ENCODE results near the gene CIAO2B.
A peak's percentile ranks its signal among the peaks of the same experiment; 100 is the strongest.
"Not testable (repeated sequence)": the region's sequence is repeated elsewhere in the genome, so short reads cannot be mapped to it uniquely, and the experiment has no call there.

The CIAO2B gene

GRCh38 chr16:66899310-66899944 is 34.8 kb downstream of the CIAO2B start:
- no peaks in the 10 kb centered on the region for H3K36me3 ChIP-seq (ENCODE audit: control insufficient read depth in 1 of 2, insufficient read depth in 2 of 2, low read length in 2 of 2)
- H3K27ac ChIP-seq (ENCODE audit: low read length): peak overlapping the region; percentile 85
- no peaks in the 10 kb centered on the region for H3K27me3 ChIP-seq (ENCODE audit: low read depth, low read length)
- no peaks in the 10 kb centered on the region for H3K9me3 ChIP-seq (ENCODE audit: control insufficient read depth in 1 of 2, low read length in 2 of 2)
- H3K4me3 ChIP-seq (ENCODE audit: low read depth in 1 of 2, low read length in 2 of 2): peak overlapping the region in 1 of 2 donors; percentile 16
- H3K4me1 ChIP-seq (ENCODE audit: control insufficient read depth in 1 of 2, insufficient read depth in 2 of 2, low read length in 2 of 2): peaks cover 20 to 56% of the 10 kb centered on the region in 2 donors

GRCh38 chr16:66898933-66899309 is 35.3 kb downstream of the CIAO2B start:
- Histone ChIP-seq H3K4me1 (ENCODE audit: control insufficient read depth in 1 of 2, insufficient read depth in 2 of 2, low read length in 2 of 2) (peaks cover 20 to 52% of the 10 kb centered on the region in 2 donors), H3K36me3 (ENCODE audit: control insufficient read depth in 1 of 2, insufficient read depth in 2 of 2, low read length in 2 of 2) (no peaks in the 10 kb centered on the region), H3K4me3 (ENCODE audit: low read depth in 1 of 2, low read length in 2 of 2) (no peak overlapping the region)

GRCh38 chr16:66898207-66898606 is 36.0 kb downstream of the CIAO2B start:
- H3K9me3 ChIP-seq (ENCODE audit: control insufficient read depth in 1 of 2, low read length in 2 of 2): no peaks in the 10 kb centered on the region
- no peak overlapping the region for H3K4me3 ChIP-seq (ENCODE audit: low read depth in 1 of 2, low read length in 2 of 2)
- H3K27me3 ChIP-seq (ENCODE audit: low read depth, low read length): no peaks in the 10 kb centered on the region
- H3K36me3 ChIP-seq (ENCODE audit: control insufficient read depth in 1 of 2, insufficient read depth in 2 of 2, low read length in 2 of 2): no peaks in the 10 kb centered on the region
- peaks cover 20 to 45% of the 10 kb centered on the region in 2 donors for H3K4me1 ChIP-seq (ENCODE audit: control insufficient read depth in 1 of 2, insufficient read depth in 2 of 2, low read length in 2 of 2)
- H3K27ac ChIP-seq (ENCODE audit: low read length): no peak overlapping the region

More at GRCh38 chr16:66898933-66899309, 35.3 kb downstream of the CIAO2B start:
- Histone ChIP-seq H3K9me3 (ENCODE audit: control insufficient read depth in 1 of 2, low read length in 2 of 2) (no peaks in the 10 kb centered on the region), H3K27me3 (ENCODE audit: low read depth, low read length) (no peaks in the 10 kb centered on the region), H3K27ac (ENCODE audit: low read length) (no peak overlapping the region)

GRCh38 chr16:66896682-66897081 is 37.5 kb downstream of the CIAO2B start:
- not testable (repeated sequence) for H3K27me3 ChIP-seq (ENCODE audit: low read depth, low read length); H3K9me3 ChIP-seq (ENCODE audit: control insufficient read depth in 1 of 2, low read length in 2 of 2); H3K36me3 ChIP-seq (ENCODE audit: control insufficient read depth in 1 of 2, insufficient read depth in 2 of 2, low read length in 2 of 2); H3K4me3 ChIP-seq (ENCODE audit: low read depth in 1 of 2, low read length in 2 of 2)
- Histone ChIP-seq H3K4me1 (ENCODE audit: control insufficient read depth in 1 of 2, insufficient read depth in 2 of 2, low read length in 2 of 2) (peaks cover 20 to 33% of the 10 kb centered on the region in 2 donors), H3K27ac (ENCODE audit: low read length) (peak overlapping the region; percentile 14)

- Histone ChIP-seq H3K27me3 (ENCODE audit: low read depth, low read length) (no peaks in the 10 kb centered on the region), H3K36me3 (ENCODE audit: control insufficient read depth in 1 of 2, insufficient read depth in 2 of 2, low read length in 2 of 2) (peaks cover 0 to 3% of the 10 kb centered on the region in 2 donors), H3K4me3 (ENCODE audit: low read depth in 1 of 2, low read length in 2 of 2) (no peak overlapping the region), H3K27ac (ENCODE audit: low read length) (peak overlapping the region; percentile 14), H3K4me1 (ENCODE audit: control insufficient read depth in 1 of 2, insufficient read depth in 2 of 2, low read length in 2 of 2) (peaks cover 16 to 26% of the 10 kb centered on the region in 2 donors), H3K9me3 (ENCODE audit: control insufficient read depth in 1 of 2, low read length in 2 of 2) (no peaks in the 10 kb centered on the region)
Measured at GRCh38 chr16:66895999-66896398, 38.2 kb downstream of the CIAO2B start.

- Histone ChIP-seq H3K9me3 (ENCODE audit: control insufficient read depth in 1 of 2, low read length in 2 of 2) (no peaks in the 10 kb centered on the region), H3K4me1 (ENCODE audit: control insufficient read depth in 1 of 2, insufficient read depth in 2 of 2, low read length in 2 of 2) (peaks cover 12 to 23% of the 10 kb centered on the region in 2 donors), H3K27ac (ENCODE audit: low read length) (peak overlapping the region; percentile 14), H3K36me3 (ENCODE audit: control insufficient read depth in 1 of 2, insufficient read depth in 2 of 2, low read length in 2 of 2) (peaks cover 0 to 3% of the 10 kb centered on the region in 2 donors), H3K4me3 (ENCODE audit: low read depth in 1 of 2, low read length in 2 of 2) (no peak overlapping the region), H3K27me3 (ENCODE audit: low read depth, low read length) (no peaks in the 10 kb centered on the region)
Measured at GRCh38 chr16:66895689-66895979, 38.6 kb downstream of the CIAO2B start.

- H3K4me1 ChIP-seq (ENCODE audit: control insufficient read depth in 1 of 2, insufficient read depth in 2 of 2, low read length in 2 of 2): peaks cover 9 to 19% of the 10 kb centered on the region in 2 donors
- H3K36me3 ChIP-seq (ENCODE audit: control insufficient read depth in 1 of 2, insufficient read depth in 2 of 2, low read length in 2 of 2): peaks cover 0 to 3% of the 10 kb centered on the region in 2 donors
- H3K4me3 ChIP-seq (ENCODE audit: low read depth in 1 of 2, low read length in 2 of 2): no peak overlapping the region
- no peaks in the 10 kb centered on the region for H3K27me3 ChIP-seq (ENCODE audit: low read depth, low read length)
- H3K27ac ChIP-seq (ENCODE audit: low read length): no peak overlapping the region
- no peaks in the 10 kb centered on the region for H3K9me3 ChIP-seq (ENCODE audit: control insufficient read depth in 1 of 2, low read length in 2 of 2)
Measured at GRCh38 chr16:66894948-66895688, 39.1 kb downstream of the CIAO2B start.

GRCh38 chr16:66894055-66894454 is 40.1 kb downstream of the CIAO2B start:
- Histone ChIP-seq H3K4me1 (ENCODE audit: control insufficient read depth in 1 of 2, insufficient read depth in 2 of 2, low read length in 2 of 2) (peaks cover 0 to 8% of the 10 kb centered on the region in 2 donors), H3K27me3 (ENCODE audit: low read depth, low read length) (no peaks in the 10 kb centered on the region), H3K4me3 (ENCODE audit: low read depth in 1 of 2, low read length in 2 of 2) (no peak overlapping the region), H3K9me3 (ENCODE audit: control insufficient read depth in 1 of 2, low read length in 2 of 2) (no peaks in the 10 kb centered on the region), H3K36me3 (ENCODE audit: control insufficient read depth in 1 of 2, insufficient read depth in 2 of 2, low read length in 2 of 2) (peaks cover 0 to 3% of the 10 kb centered on the region in 2 donors), H3K27ac (ENCODE audit: low read length) (no peak overlapping the region)

- no peak overlapping the region for H3K27ac ChIP-seq (ENCODE audit: low read length)
- H3K27me3 ChIP-seq (ENCODE audit: low read depth, low read length): no peaks in the 10 kb centered on the region
- H3K4me3 ChIP-seq (ENCODE audit: low read depth in 1 of 2, low read length in 2 of 2): no peak overlapping the region
- no peaks in the 10 kb centered on the region for H3K4me1 ChIP-seq (ENCODE audit: control insufficient read depth in 1 of 2, insufficient read depth in 2 of 2, low read length in 2 of 2)
- peaks cover 0 to 3% of the 10 kb centered on the region in 2 donors for H3K36me3 ChIP-seq (ENCODE audit: control insufficient read depth in 1 of 2, insufficient read depth in 2 of 2, low read length in 2 of 2)
- no peaks in the 10 kb centered on the region for H3K9me3 ChIP-seq (ENCODE audit: control insufficient read depth in 1 of 2, low read length in 2 of 2)
Measured at GRCh38 chr16:66891797-66892196, 42.4 kb downstream of the CIAO2B start.

GRCh38 chr16:66891360-66891759 is 42.8 kb downstream of the CIAO2B start:
- Histone ChIP-seq H3K36me3 (ENCODE audit: control insufficient read depth in 1 of 2, insufficient read depth in 2 of 2, low read length in 2 of 2) (peaks cover 0 to 3% of the 10 kb centered on the region in 2 donors), H3K27ac (ENCODE audit: low read length) (no peak overlapping the region), H3K9me3 (ENCODE audit: control insufficient read depth in 1 of 2, low read length in 2 of 2) (no peaks in the 10 kb centered on the region), H3K27me3 (ENCODE audit: low read depth, low read length) (no peaks in the 10 kb centered on the region), H3K4me3 (ENCODE audit: low read depth in 1 of 2, low read length in 2 of 2) (no peak overlapping the region), H3K4me1 (ENCODE audit: control insufficient read depth in 1 of 2, insufficient read depth in 2 of 2, low read length in 2 of 2) (no peaks in the 10 kb centered on the region)

GRCh38 chr16:66890799-66891198 is 43.4 kb downstream of the CIAO2B start:
- H3K4me3 ChIP-seq (ENCODE audit: low read depth in 1 of 2, low read length in 2 of 2): no peak overlapping the region
- H3K27me3 ChIP-seq (ENCODE audit: low read depth, low read length): no peaks in the 10 kb centered on the region
- no peaks in the 10 kb centered on the region for H3K9me3 ChIP-seq (ENCODE audit: control insufficient read depth in 1 of 2, low read length in 2 of 2)
- peaks cover 0 to 4% of the 10 kb centered on the region in 2 donors for H3K36me3 ChIP-seq (ENCODE audit: control insufficient read depth in 1 of 2, insufficient read depth in 2 of 2, low read length in 2 of 2)
- no peak overlapping the region for H3K27ac ChIP-seq (ENCODE audit: low read length)
- no peaks in the 10 kb centered on the region for H3K4me1 ChIP-seq (ENCODE audit: control insufficient read depth in 1 of 2, insufficient read depth in 2 of 2, low read length in 2 of 2)

All from muscle layer of duodenum (tissue), 2 donors.